ENCODE measurements around the gene PTX4. TPM values are rescaled to one million over a fixed set of nuclear protein-coding genes. Genes with fewer than 3 reads are reported as not detected.
"Not testable (repeated sequence)": the region's sequence is repeated elsewhere in the genome, so short reads cannot be mapped to it uniquely, and the experiment has no call there.

PTX4 gene
- total and polyA plus RNA-seq, 9 donors = 0.34 to 1.1 (median 0.74) TPM

GRCh38 chr16:1443980-1444729 lies 44.6 kb downstream of the PTX4 start, which contains the start of gene CCDC154:
Gene CCDC154, minus strand, starts transcription at chr16:1444556. Its CDS starts 234 bp downstream, at chr16:1444322.
- Histone ChIP-seq H3K27me3 (ENCODE audit: control insufficient read depth, insufficient read depth, low read length) (no peaks in the 10 kb centered on the region), H3K4me3 (ENCODE audit: low read length) (no peak within 1 kb of the TSS), H3K4me1 (ENCODE audit: control insufficient read depth, insufficient read depth, low read length) (peaks cover 9% of the 10 kb centered on the region), H3K36me3 (ENCODE audit: control insufficient read depth, insufficient read depth, low read length) (peaks cover 32% of the 10 kb centered on the region), H3K9me3 (replicated peaks; ENCODE audit: control insufficient read depth, low read depth, low read length) (no peaks in the 10 kb centered on the region), H3K27ac (ENCODE audit: low read length) (no peak within 1 kb of the TSS)
- WGBS (ENCODE audit: insufficient coverage) = 71% methylated on average over 26 of the region's 27 CpGs
- no peak for DNase-seq

- WGBS (ENCODE audit: insufficient coverage) = 72% methylated on average over 33 of the region's 38 CpGs
- Histone ChIP-seq H3K36me3 (ENCODE audit: control insufficient read depth, insufficient read depth, low read length) (peaks cover 27% of the 10 kb centered on the region), H3K27ac (ENCODE audit: low read length) (no peak overlapping the region), H3K4me3 (ENCODE audit: low read length) (no peak overlapping the region), H3K27me3 (ENCODE audit: control insufficient read depth, insufficient read depth, low read length) (no peaks in the 10 kb centered on the region), H3K9me3 (replicated peaks; ENCODE audit: control insufficient read depth, low read depth, low read length) (no peaks in the 10 kb centered on the region), H3K4me1 (ENCODE audit: control insufficient read depth, insufficient read depth, low read length) (peaks cover 9% of the 10 kb centered on the region)
- no peak for DNase-seq
These were observed 45.3 kb downstream of the PTX4 start for GRCh38 chr16:1443403-1443973.

GRCh38 chr16:1442697-1443096 lies 46.0 kb downstream of the PTX4 start:
- 84% methylated on average over 24 of the region's 24 CpGs for WGBS (ENCODE audit: insufficient coverage)
- Histone ChIP-seq H3K27me3 (ENCODE audit: control insufficient read depth, insufficient read depth, low read length) (no peaks in the 10 kb centered on the region), H3K36me3 (ENCODE audit: control insufficient read depth, insufficient read depth, low read length) (peaks cover 20% of the 10 kb centered on the region), H3K4me3 (ENCODE audit: low read length) (no peak overlapping the region), H3K4me1 (ENCODE audit: control insufficient read depth, insufficient read depth, low read length) (peaks cover 9% of the 10 kb centered on the region), H3K9me3 (replicated peaks; ENCODE audit: control insufficient read depth, low read depth, low read length) (no peaks in the 10 kb centered on the region), H3K27ac (ENCODE audit: low read length) (no peak overlapping the region)
- no peak for DNase-seq

- peak; percentile 46 for DNase-seq
- Histone ChIP-seq H3K4me3 (ENCODE audit: low read length) (no peak overlapping the region), H3K4me1 (ENCODE audit: control insufficient read depth, insufficient read depth, low read length) (peaks cover 9% of the 10 kb centered on the region), H3K9me3 (replicated peaks; ENCODE audit: control insufficient read depth, low read depth, low read length) (no peaks in the 10 kb centered on the region), H3K27me3 (ENCODE audit: control insufficient read depth, insufficient read depth, low read length) (no peaks in the 10 kb centered on the region), H3K27ac (ENCODE audit: low read length) (peak overlapping the region; percentile 79), H3K36me3 (ENCODE audit: control insufficient read depth, insufficient read depth, low read length) (peaks cover 12% of the 10 kb centered on the region)
- WGBS (ENCODE audit: insufficient coverage) = 70% methylated on average over 16 of the region's 22 CpGs
These were observed 47.3 kb downstream of the PTX4 start for GRCh38 chr16:1441391-1441829.

- not testable (repeated sequence) for DNase-seq; H3K36me3 ChIP-seq (ENCODE audit: control insufficient read depth, insufficient read depth, low read length); H3K27me3 ChIP-seq (ENCODE audit: control insufficient read depth, insufficient read depth, low read length); H3K27ac ChIP-seq (ENCODE audit: low read length); H3K4me1 ChIP-seq (ENCODE audit: control insufficient read depth, insufficient read depth, low read length); H3K9me3 ChIP-seq (replicated peaks; ENCODE audit: control insufficient read depth, low read depth, low read length); H3K4me3 ChIP-seq (ENCODE audit: low read length)
- WGBS (ENCODE audit: insufficient coverage) = 93% methylated on average over 2 of the region's 4 CpGs
These were observed 49.1 kb downstream of the PTX4 start for GRCh38 chr16:1439699-1440074.

- no peaks in the 10 kb centered on the region for H3K9me3 ChIP-seq (replicated peaks; ENCODE audit: control insufficient read depth, low read depth, low read length)
- WGBS (ENCODE audit: insufficient coverage) = 82% methylated on average over 19 of the region's 27 CpGs
- H3K27me3 ChIP-seq (ENCODE audit: control insufficient read depth, insufficient read depth, low read length) = no peaks in the 10 kb centered on the region
- H3K27ac ChIP-seq (ENCODE audit: low read length) = no peak overlapping the region
- H3K4me3 ChIP-seq (ENCODE audit: low read length) = no peak overlapping the region
- no peak for DNase-seq
- peaks cover 14% of the 10 kb centered on the region for H3K4me1 ChIP-seq (ENCODE audit: control insufficient read depth, insufficient read depth, low read length)
- no peaks in the 10 kb centered on the region for H3K36me3 ChIP-seq (ENCODE audit: control insufficient read depth, insufficient read depth, low read length)
These were observed 49.6 kb downstream of the PTX4 start for GRCh38 chr16:1439058-1439698.

- H3K27ac ChIP-seq (ENCODE audit: low read length) = no peak overlapping the region
- WGBS (ENCODE audit: insufficient coverage) = 76% methylated on average over 24 of the region's 35 CpGs
These were observed 50.3 kb downstream of the PTX4 start for GRCh38 chr16:1438229-1439057.

GRCh38 chr16:1437606-1438005 lies 51.1 kb downstream of the PTX4 start:
- WGBS (ENCODE audit: insufficient coverage) = 77% methylated on average over 20 of the region's 22 CpGs
- Histone ChIP-seq H3K27me3 (ENCODE audit: control insufficient read depth, insufficient read depth, low read length) (no peaks in the 10 kb centered on the region), H3K4me3 (ENCODE audit: low read length) (no peak overlapping the region)

More at GRCh38 chr16:1438229-1439057, 50.3 kb downstream of the PTX4 start:
- H3K36me3 ChIP-seq (ENCODE audit: control insufficient read depth, insufficient read depth, low read length) = no peaks in the 10 kb centered on the region
- no peak overlapping the region for H3K4me3 ChIP-seq (ENCODE audit: low read length)
- H3K27me3 ChIP-seq (ENCODE audit: control insufficient read depth, insufficient read depth, low read length) = no peaks in the 10 kb centered on the region
- no peaks in the 10 kb centered on the region for H3K9me3 ChIP-seq (replicated peaks; ENCODE audit: control insufficient read depth, low read depth, low read length)
- H3K4me1 ChIP-seq (ENCODE audit: control insufficient read depth, insufficient read depth, low read length) = peaks cover 21% of the 10 kb centered on the region
- DNase-seq = no peak

GRCh38 chr16:1436731-1437355 lies 51.9 kb downstream of the PTX4 start:
- H3K27me3 ChIP-seq (ENCODE audit: control insufficient read depth, insufficient read depth, low read length) = peaks cover under 1% of the 10 kb centered on the region
- H3K27ac ChIP-seq (ENCODE audit: low read length) = no peak overlapping the region
- peaks cover 34% of the 10 kb centered on the region for H3K4me1 ChIP-seq (ENCODE audit: control insufficient read depth, insufficient read depth, low read length)
- H3K4me3 ChIP-seq (ENCODE audit: low read length) = no peak overlapping the region
- no peak for DNase-seq
- no peaks in the 10 kb centered on the region for H3K36me3 ChIP-seq (ENCODE audit: control insufficient read depth, insufficient read depth, low read length)
- no peaks in the 10 kb centered on the region for H3K9me3 ChIP-seq (replicated peaks; ENCODE audit: control insufficient read depth, low read depth, low read length)
- WGBS (ENCODE audit: insufficient coverage) = 87% methylated on average over 47 of the region's 47 CpGs

More at GRCh38 chr16:1437606-1438005, 51.1 kb downstream of the PTX4 start:
- Histone ChIP-seq H3K27ac (ENCODE audit: low read length) (no peak overlapping the region), H3K4me1 (ENCODE audit: control insufficient read depth, insufficient read depth, low read length) (peaks cover 29% of the 10 kb centered on the region), H3K9me3 (replicated peaks; ENCODE audit: control insufficient read depth, low read depth, low read length) (no peaks in the 10 kb centered on the region), H3K36me3 (ENCODE audit: control insufficient read depth, insufficient read depth, low read length) (no peaks in the 10 kb centered on the region)
- no peak for DNase-seq
